NOMO-1 treated with dmso at 0.1 percent for 144 hours (cell line): Measurements from ENCODE around the gene PDE10A.
"Not testable (repeated sequence)": the region's sequence is repeated elsewhere in the genome, so short reads cannot be mapped to it uniquely, and the experiment has no call there.

Source experiments
- DNase-seq: peaks from one replicate; lab custom pipeline; 2025; ENCODE audit not compliant: unreplicated experiment; lab: John Stamatoyannopoulos, UW

Gene PDE10A

GRCh38 chr6:165594584-165595333 lies 68.3 kb downstream of the PDE10A start:
- no peak for DNase-seq

- DNase-seq = not testable (repeated sequence)
Measured at GRCh38 chr6:165592947-165593346, 70.1 kb downstream of the PDE10A start.

DNA sequence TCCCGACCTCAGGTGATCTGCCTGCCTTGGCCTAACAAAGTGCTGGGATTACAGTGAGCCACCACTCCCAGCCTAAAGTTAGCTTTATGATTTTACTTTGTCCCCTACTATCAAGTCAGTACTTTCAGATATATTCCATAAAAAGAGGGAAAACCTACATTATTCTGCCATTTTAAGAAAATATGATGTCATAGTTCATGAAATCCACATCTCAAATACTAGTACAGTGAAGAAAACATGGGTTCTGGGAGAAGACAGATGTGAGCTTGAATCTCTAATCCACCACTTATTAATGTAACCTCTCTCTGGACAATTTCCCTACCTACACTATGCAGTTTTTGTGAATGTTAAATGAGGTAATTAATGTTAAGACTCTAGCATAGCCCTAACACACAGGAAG lies 74.5 kb downstream of the PDE10A start:
- no peak for DNase-seq

- DNase-seq = no peak
Measured at GRCh38 chr6:165587206-165587605, 75.8 kb downstream of the PDE10A start.

DNA sequence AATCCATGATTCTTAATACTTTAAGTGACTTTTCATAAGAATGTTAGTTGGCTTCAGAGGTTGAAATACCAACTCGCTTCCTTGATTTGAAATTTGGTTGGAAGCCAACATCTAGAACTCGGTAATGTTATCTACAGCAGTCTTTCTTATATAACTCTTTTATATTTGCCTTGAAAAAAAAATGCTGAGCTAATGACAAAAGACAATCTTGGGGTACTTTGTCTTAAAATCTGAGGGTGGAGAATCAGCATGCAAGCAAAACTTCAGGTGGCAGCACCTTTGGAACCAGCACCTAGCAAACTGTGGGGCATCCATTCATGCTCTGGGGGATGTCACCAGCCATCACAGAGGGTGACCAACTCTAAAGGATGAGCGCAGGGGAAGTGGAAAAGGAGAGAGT lies 76.3 kb downstream of the PDE10A start:
- DNase-seq = no peak

GRCh38 chr6:165585060-165585459 lies 78.0 kb downstream of the PDE10A start:
- DNase-seq = no peak

DNA sequence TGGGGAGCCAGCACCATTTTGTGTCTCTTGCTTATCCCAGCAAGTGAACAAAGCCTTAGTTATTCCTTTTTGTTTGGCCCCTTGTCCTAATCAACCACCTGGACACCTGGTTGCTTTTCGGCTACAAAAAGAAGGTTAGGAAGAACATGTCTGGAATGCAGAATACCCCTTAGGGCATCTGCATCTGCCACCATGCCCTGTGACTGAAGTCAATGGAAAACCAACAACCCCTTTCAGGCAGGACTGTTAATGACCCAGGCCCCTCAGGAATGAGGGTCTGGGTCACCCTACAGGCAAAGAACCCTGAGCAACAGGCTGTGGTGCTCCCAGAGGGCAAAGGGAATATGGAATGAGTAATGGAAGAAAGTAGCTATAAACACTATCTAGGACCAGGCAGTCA lies 78.5 kb downstream of the PDE10A start:
- no peak for DNase-seq

GRCh38 chr6:165581678-165582077 lies 81.4 kb downstream of the PDE10A start:
- no peak for DNase-seq

- no peak for DNase-seq
Measured at GRCh38 chr6:165580136-165580535, 82.9 kb downstream of the PDE10A start.

DNA sequence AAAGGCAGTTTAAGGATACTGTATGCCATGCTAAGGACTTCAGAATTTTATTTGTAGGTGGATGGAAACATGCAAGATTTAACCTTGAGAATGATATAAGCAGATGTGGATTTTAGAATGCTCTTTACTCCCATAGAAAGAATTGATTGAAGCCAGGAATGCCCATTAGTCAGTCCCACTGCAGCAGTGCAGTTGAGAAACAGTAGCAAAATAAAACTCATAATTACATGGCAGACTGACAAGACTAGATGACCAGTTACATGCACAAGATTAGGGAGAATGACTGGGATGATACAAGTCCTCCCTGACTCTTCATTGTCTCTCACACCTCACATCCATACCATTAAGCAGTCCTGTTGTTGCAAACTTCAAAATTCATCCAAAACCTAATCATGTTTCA lies 83.9 kb downstream of the PDE10A start:
- no peak for DNase-seq

GRCh38 chr6:165577556-165577955 lies 85.5 kb downstream of the PDE10A start:
- no peak for DNase-seq

GRCh38 chr6:165575158-165575549 lies 87.9 kb downstream of the PDE10A start:
- no peak for DNase-seq

DNA sequence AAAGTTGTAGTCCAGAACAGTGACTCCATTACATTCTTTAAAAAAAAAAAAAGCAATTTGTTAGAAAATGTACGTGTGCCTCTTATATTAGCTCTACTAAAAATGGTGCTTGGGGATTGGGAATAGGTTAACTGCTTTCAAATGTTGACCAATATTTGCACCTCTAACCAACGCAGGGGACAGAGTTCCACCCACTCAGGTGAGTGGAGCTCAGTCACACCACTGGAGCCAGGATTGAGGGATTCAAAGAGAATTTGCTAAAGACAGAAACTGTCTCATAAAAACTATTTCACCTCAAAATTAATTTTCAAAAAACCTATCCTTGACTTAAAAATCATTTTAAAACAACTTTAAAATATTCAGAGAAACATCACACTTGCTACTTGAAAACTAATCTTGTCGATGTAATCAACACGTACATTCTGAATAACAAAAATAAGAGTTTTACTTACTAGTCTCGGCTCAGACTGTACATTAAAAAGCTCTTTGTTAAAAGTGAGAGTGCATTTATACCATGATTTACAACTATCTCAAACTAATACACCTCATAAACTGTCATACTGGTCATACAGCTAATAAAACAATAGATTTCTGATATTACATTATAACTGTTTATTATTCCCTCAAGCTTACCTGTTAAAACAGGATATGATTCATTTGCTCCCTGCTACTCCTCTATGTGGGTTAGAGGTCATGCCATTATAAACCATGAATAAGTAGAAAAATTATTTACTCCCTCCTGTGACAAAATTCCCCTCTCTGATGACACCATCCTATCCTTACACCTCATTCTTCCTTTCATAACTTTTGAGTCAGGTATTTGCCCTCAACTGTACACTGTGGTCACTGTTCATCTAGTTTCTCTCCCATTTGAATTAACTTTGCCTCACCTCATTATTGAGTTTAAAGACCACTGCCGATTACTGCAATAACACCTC lies 88.6 kb downstream of the PDE10A start:
- DNase-seq = no peak

DNA sequence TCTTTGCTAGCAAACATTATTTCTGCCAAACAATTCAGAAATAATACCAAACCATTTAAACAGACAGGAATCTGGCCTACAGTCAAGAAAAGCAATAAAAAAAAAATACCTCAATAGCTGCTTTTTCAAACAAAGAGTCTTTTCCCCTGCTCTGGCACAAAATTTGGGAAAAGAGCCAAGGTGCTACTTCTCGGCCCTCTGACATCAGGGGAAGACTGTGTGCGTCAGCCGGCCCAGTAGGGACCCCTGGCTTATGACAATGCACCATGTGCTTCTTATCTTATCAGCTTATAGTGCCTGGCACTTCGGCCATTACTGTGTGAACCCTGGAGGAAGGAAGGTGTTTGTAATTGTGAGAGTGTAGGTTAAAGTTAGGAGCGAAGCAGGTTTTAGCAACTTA lies 89.4 kb downstream of the PDE10A start:
- no peak for DNase-seq

DNA sequence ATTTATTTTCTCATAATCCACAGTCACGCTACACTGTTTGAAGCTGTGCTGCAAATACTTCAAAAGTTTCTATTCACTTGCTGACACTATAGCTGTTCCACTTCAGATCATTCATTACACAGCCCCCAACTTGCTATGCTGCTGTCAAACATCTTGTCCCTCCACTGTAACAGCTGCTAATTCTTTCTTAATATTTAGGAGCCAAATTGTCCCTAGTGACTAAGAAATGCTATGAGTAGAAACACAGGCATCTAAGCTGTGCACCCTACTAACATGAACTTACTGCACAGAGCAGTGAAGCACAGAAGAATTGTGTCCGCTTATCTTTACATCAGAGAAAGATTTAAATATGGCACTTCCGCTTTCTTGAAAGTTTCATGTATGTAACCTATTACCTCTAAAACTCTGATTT lies 91.3 kb downstream of the PDE10A start:
- DNase-seq = no peak

GRCh38 chr6:165571068-165571682 lies 91.9 kb downstream of the PDE10A start:
- DNase-seq = no peak

GRCh38 chr6:165568326-165568725 lies 94.7 kb downstream of the PDE10A start:
- no peak for DNase-seq

DNA sequence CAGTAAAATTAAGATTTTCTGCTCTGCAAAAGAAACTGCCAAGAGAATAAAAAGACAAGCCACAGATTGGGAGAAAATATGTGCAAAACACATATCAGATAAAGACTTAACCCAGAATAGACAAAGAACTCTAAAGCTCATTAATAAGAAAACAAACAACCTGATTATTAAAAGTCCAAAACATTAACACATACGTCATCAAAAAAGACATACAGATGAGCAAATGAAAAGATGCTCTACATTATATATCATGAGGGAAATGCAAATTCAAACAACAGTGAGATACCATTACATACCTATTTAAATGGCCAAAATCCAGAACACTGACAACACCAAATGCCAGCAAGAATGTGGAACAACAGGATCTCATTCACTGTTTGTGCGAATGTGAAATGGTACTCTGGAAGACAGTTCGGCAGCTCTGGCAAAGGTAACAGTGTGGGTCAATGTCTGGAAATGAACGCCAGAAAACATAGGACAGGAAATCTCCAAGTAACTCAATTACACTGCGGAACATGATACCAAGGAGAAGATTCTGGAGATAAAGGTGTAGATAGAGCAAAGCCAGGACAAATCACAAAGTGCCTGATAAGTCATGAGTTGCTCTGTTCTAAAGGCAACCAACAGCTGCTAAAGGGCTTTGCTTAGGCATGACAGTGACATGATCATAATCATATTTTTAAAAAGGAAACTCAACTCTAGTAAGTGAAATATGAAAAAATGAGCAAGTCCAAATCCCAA lies 96.8 kb downstream of the PDE10A start:
- DNase-seq = no peak

DNA sequence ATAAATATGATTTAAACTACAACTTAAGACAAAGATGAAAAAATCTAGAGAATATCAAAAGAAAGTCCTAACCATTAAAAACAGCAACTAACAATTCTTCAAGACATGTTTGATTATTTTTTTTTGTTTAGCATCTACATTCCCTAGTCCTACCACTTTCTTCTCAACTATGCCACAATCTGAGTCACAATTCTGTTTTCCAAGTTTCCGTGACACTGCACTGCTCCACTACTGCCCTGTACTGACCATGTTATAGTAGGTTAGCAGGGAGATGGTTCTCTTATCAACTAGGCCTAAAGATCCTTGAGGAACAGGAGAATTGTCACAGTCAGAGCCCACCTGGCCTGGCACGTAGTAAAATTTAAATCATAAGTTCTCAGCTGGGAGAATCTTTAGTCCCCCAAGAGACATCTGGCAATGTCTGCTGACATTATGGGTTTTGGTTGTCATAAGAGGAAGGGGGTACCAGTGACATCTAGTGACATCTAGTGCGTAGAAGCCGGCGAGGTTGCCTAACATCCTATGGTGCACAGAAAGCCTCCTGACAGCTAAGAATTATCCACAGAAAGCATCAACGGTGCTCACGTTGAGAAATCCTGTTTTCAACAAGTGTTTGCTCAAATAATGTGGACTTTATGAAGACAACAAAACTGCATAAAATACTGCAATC lies 100.5 kb downstream of the PDE10A start:
- DNase-seq = no peak

GRCh38 chr6:165559632-165560031 lies 103.4 kb downstream of the PDE10A start:
- no peak for DNase-seq
